Mesendoderm (in vitro differentiated cells): ENCODE results near the gene ERRFI1.

ENCODE experiments used
- DNase-seq: peaks from one replicate; pipeline ENCODE4 v3.0.0; 2013
- H2AK5ac ChIP-seq: 2 replicates; pipeline ENCODE4 v1.6.1; 2013; ENCODE audit warnings: low read length, inconsistent platforms
- H2BK120ac ChIP-seq: 2 replicates; pipeline ENCODE4 v1.6.1; 2013; ENCODE audit warnings: low read depth, mild to moderate bottlenecking, low read length, moderate library complexity, mixed read lengths
- H2BK15ac ChIP-seq: replicated peaks from 2 replicates; pipeline ENCODE4 v1.6.1; 2013; ENCODE audit warnings: low read depth, mild to moderate bottlenecking, moderate library complexity
- H2BK5ac ChIP-seq: 2 replicates; pipeline ENCODE4 v1.6.1; 2013; ENCODE audit warnings: low read length, inconsistent platforms
- H3K18ac ChIP-seq: 2 replicates; pipeline ENCODE4 v1.6.1; 2013; ENCODE audit warnings: mild to moderate bottlenecking, low read length, mixed read lengths
- H3K23ac ChIP-seq: one replicate; pipeline ENCODE4 v1.6.1; 2013; ENCODE audit warnings: low read length
- H3K27ac ChIP-seq: 2 replicates; pipeline ENCODE4 v1.5.1; 2013; ENCODE audit warnings: low read depth, mild to moderate bottlenecking, inconsistent platforms, low read length, moderate library complexity
- H3K27me3 ChIP-seq: 2 replicates; pipeline ENCODE4 v1.6.1; 2013; ENCODE audit warnings: low read length, control low read depth, mild to moderate bottlenecking, inconsistent platforms; ENCODE audit not compliant: insufficient read depth, poor library complexity
- H3K36me3 ChIP-seq: 2 replicates; pipeline ENCODE4 v1.6.1; 2013; ENCODE audit warnings: low read length, inconsistent platforms; ENCODE audit not compliant: control insufficient read depth, insufficient read depth
- H3K4ac ChIP-seq: one replicate; pipeline ENCODE4 v1.6.1; 2013; ENCODE audit warnings: low read depth, mild to moderate bottlenecking, low read length, moderate library complexity
- H3K4me1 ChIP-seq: 2 replicates; pipeline ENCODE4 v1.6.1; 2013; ENCODE audit warnings: low read depth, low read length, inconsistent platforms; ENCODE audit not compliant: control insufficient read depth
- H3K4me2 ChIP-seq: 2 replicates; pipeline ENCODE4 v1.6.1; 2013; ENCODE audit warnings: low read length
- H3K4me3 ChIP-seq: 2 replicates; pipeline ENCODE4 v1.5.1; 2013; ENCODE audit warnings: mild to moderate bottlenecking, low read length
- H3K56ac ChIP-seq: one replicate; pipeline ENCODE4 v1.6.1; 2013; ENCODE audit warnings: low read length
- H3K79me1 ChIP-seq: 2 replicates; pipeline ENCODE4 v1.6.1; 2013; ENCODE audit warnings: low read length, inconsistent platforms
- H3K79me2 ChIP-seq: 2 replicates; pipeline ENCODE4 v1.6.1; 2013; ENCODE audit warnings: mild to moderate bottlenecking, low read length; ENCODE audit not compliant: control insufficient read depth, insufficient read depth
- H3K9ac ChIP-seq: 2 replicates; pipeline ENCODE4 v1.6.1; 2013; ENCODE audit warnings: low read length, inconsistent platforms
- H4K5ac ChIP-seq: one replicate; pipeline ENCODE4 v1.6.1; 2013; ENCODE audit warnings: low read length
- H4K8ac ChIP-seq: one replicate; pipeline ENCODE4 v1.6.1; 2013; ENCODE audit warnings: low read depth, mild to moderate bottlenecking, control low read depth, low read length, moderate library complexity
- WGBS: extraction: QIAGEN DNeasy Blood & Tissue Kit; methylation state at CpG from one replicate; pipeline ENCODE4 v1.1.7; 2013; ENCODE audit warnings: low lambda C conversion rate, missing lambda C conversion rate; ENCODE audit not compliant: insufficient coverage; ENCODE audit errors: extremely low coverage; 5-methylcytosine and 5-hydroxymethylcytosine counted together

The ERRFI1 gene

DNA sequence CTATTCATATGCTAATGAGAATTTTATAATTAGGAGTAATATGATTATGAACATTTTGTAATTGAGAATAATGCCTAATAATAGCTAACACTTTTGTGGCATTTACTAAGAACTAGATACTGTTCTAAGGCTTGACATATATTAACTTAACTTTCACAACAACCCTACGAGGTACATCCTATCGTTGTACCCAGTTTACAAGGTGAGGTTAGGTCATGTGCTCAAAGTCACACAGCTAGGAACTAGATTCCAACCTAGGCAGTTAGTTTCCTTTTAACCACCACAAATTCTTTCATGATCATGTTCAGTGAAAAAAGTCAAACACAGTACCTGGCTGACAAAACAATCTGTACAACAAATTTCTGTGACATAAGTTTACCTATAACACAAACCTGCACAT is 13.0 kb upstream of the ERRFI1 start:
- no peaks in the 10 kb centered on the region for H3K27me3 ChIP-seq
- H3K36me3 ChIP-seq, result no peaks in the 10 kb centered on the region
- H3K27ac ChIP-seq, result no peak overlapping the region
- H2BK5ac ChIP-seq, result no peak overlapping the region
- H4K8ac ChIP-seq, result no peak overlapping the region
- H3K4me3 ChIP-seq, result no peak overlapping the region
- no peak overlapping the region for H2AK5ac ChIP-seq
- H3K18ac ChIP-seq, result no peak overlapping the region
- no peak overlapping the region for H3K23ac ChIP-seq
- H3K56ac ChIP-seq, result no peak overlapping the region
- no peaks in the 10 kb centered on the region for H3K79me1 ChIP-seq
- no peak overlapping the region for H3K9ac ChIP-seq
- H3K79me2 ChIP-seq, result no peaks in the 10 kb centered on the region
- no peak overlapping the region for H2BK120ac ChIP-seq
- no peaks in the 10 kb centered on the region for H3K4me1 ChIP-seq
- no peak for DNase-seq
- no peak overlapping the region for H4K5ac ChIP-seq
- H3K4me2 ChIP-seq, result no peak overlapping the region
- no peak overlapping the region for H2BK15ac ChIP-seq
- no peak overlapping the region for H3K4ac ChIP-seq
- no CpG with 5 or more reads among the region's 2 CpGs for WGBS

DNA sequence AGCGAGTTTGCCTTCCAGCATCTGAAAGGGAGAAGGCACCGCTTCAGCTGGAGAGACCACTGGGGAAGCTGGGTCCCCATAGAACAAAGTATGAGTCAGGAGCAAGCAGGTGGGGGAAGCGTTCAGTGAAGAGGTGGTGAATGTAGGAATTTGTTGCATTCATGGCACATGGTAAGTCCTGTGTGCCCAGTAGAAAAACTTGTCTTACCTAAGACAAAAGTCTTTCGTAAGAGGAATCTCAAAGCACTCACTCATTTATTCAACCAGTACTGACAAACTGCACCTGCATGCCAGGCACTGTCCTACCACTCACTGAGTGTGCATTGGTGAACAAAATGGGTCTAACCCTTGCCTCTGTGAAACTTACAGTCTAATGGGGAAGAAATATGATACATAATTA is 9.2 kb upstream of the ERRFI1 start:
- Histone ChIP-seq H2BK120ac (no peak overlapping the region), H3K79me2 (no peaks in the 10 kb centered on the region), H3K4me2 (no peak overlapping the region), H3K9ac (no peak overlapping the region), H2BK5ac (no peak overlapping the region), H3K23ac (no peak overlapping the region), H2BK15ac (no peak overlapping the region), H3K4me1 (no peaks in the 10 kb centered on the region), H3K4me3 (no peak overlapping the region), H3K79me1 (no peaks in the 10 kb centered on the region), H3K56ac (no peak overlapping the region), H3K27me3 (no peaks in the 10 kb centered on the region), H3K27ac (no peak overlapping the region), H4K8ac (no peak overlapping the region), H4K5ac (no peak overlapping the region), H3K18ac (no peak overlapping the region), H2AK5ac (no peak overlapping the region), H3K4ac (no peak overlapping the region), H3K36me3 (no peaks in the 10 kb centered on the region)
- no CpG with 5 or more reads among the region's 4 CpGs for WGBS
- DNase-seq, result no peak

DNA sequence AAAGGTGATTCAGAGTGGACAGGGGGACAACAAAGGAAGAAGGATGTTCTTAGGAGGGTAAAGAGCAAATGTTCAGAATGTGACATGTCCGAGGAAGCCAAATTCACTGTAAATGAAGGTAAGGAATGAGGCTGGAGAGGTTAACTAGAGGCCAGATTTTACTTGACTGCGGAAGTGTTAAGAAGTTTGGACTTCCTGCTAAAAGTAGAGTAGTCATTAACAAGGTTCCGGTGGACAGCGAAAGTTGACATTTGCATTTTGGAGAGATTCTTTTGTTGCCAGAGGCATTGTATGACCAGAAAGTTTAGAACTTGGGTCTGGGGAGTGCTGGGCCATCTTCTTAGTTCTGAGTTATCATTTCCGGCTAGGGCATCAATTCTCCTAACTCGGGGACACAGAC is 7.2 kb upstream of the ERRFI1 start:
- no peak for DNase-seq
- no peak overlapping the region for H3K56ac ChIP-seq
- no peak overlapping the region for H3K4me3 ChIP-seq
- H2BK5ac ChIP-seq, result no peak overlapping the region
- no peaks in the 10 kb centered on the region for H3K79me1 ChIP-seq
- no CpG with 5 or more reads among the region's 6 CpGs for WGBS
- H3K23ac ChIP-seq, result no peak overlapping the region
- no peak overlapping the region for H3K9ac ChIP-seq
- H2BK15ac ChIP-seq, result no peak overlapping the region
- H4K8ac ChIP-seq, result no peak overlapping the region
- H3K18ac ChIP-seq, result no peak overlapping the region
- H3K27me3 ChIP-seq, result no peaks in the 10 kb centered on the region
- H3K4me2 ChIP-seq, result no peak overlapping the region
- H3K36me3 ChIP-seq, result no peaks in the 10 kb centered on the region
- no peak overlapping the region for H2AK5ac ChIP-seq
- no peaks in the 10 kb centered on the region for H3K79me2 ChIP-seq
- no peak overlapping the region for H4K5ac ChIP-seq
- no peak overlapping the region for H2BK120ac ChIP-seq
- H3K4ac ChIP-seq, result no peak overlapping the region
- no peaks in the 10 kb centered on the region for H3K4me1 ChIP-seq
- no peak overlapping the region for H3K27ac ChIP-seq

DNA sequence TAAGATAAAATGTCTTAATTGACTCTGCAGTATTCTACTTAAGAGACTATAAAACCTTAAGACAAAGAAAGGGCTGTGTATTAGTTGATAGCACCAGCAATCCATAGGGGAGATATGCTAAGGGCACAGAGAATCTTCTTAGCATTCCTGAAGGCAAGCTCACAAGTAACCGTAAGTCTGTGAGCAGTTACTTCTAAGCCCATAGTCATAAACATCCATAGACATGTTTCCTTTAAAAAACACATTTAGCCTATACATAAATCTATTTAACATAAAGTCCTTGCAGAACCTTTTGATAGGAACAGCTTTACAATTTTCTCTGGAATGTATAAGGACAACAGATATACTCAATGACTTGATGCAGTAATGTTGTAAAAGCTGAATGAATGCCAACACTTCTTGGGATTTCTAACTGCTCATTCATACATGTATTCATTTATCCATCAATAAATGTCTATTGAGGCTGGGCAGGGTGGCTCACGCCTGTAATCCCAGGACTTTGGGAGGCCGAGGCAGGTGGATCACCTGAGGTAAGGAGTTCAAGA is 6.3 kb upstream of the ERRFI1 start:
- H3K56ac ChIP-seq, result no peak overlapping the region
- H2AK5ac ChIP-seq, result no peak overlapping the region
- no peak overlapping the region for H3K23ac ChIP-seq
- no peaks in the 10 kb centered on the region for H3K79me2 ChIP-seq
- H3K27ac ChIP-seq, result no peak overlapping the region
- WGBS, result no CpG with 5 or more reads among the region's 3 CpGs
- no peaks in the 10 kb centered on the region for H3K27me3 ChIP-seq
- no peak overlapping the region for H2BK15ac ChIP-seq
- H3K36me3 ChIP-seq, result no peaks in the 10 kb centered on the region
- no peak overlapping the region for H4K5ac ChIP-seq
- H4K8ac ChIP-seq, result no peak overlapping the region
- no peak overlapping the region for H3K18ac ChIP-seq
- H2BK5ac ChIP-seq, result no peak overlapping the region
- no peaks in the 10 kb centered on the region for H3K79me1 ChIP-seq
- no peak for DNase-seq
- H3K4me1 ChIP-seq, result no peaks in the 10 kb centered on the region
- H3K9ac ChIP-seq, result no peak overlapping the region
- no peak overlapping the region for H3K4ac ChIP-seq
- H3K4me3 ChIP-seq, result no peak overlapping the region
- no peak overlapping the region for H2BK120ac ChIP-seq
- no peak overlapping the region for H3K4me2 ChIP-seq

DNA sequence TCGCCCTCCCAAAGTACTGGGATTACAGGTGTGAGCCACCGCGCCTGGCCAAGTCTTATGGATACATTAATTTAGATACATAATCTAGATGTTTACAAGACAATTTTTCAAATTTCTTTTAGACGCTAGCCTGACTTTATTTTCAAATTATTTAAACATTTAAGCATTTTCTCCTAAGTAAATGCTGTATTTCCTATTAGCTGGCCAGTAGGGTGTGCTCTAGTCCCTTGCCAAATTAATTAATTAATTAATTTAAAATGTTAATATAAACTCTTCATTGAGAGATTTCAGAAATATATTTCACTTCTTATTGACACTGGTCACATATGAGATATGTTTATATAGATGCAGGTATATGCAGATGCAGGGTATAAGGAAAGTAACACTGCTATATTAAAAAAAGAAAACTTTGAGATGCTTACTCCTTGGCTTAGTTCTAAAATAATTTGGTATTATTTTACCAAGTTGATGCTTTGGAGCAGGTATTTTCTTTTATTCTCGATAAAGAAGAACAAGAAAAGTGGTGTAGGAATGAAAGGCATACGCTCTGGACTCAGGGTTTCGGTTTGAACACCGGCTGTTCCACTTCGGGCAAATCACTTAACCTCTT is 5.2 kb upstream of the ERRFI1 start:
- Histone ChIP-seq H3K4me1 (peaks cover 5% of the 10 kb centered on the region), H3K79me1 (no peaks in the 10 kb centered on the region), H2BK120ac (no peak overlapping the region), H3K4me2 (no peak overlapping the region), H3K4ac (no peak overlapping the region), H4K5ac (no peak overlapping the region), H3K27me3 (no peaks in the 10 kb centered on the region), H3K27ac (no peak overlapping the region), H3K79me2 (no peaks in the 10 kb centered on the region), H2BK15ac (no peak overlapping the region), H3K56ac (no peak overlapping the region), H4K8ac (no peak overlapping the region), H2BK5ac (no peak overlapping the region), H3K4me3 (no peak overlapping the region), H3K36me3 (no peaks in the 10 kb centered on the region), H3K9ac (no peak overlapping the region), H3K23ac (no peak overlapping the region), H3K18ac (no peak overlapping the region), H2AK5ac (no peak overlapping the region)
- no peak for DNase-seq
- WGBS, result no CpG with 5 or more reads among the region's 9 CpGs

DNA sequence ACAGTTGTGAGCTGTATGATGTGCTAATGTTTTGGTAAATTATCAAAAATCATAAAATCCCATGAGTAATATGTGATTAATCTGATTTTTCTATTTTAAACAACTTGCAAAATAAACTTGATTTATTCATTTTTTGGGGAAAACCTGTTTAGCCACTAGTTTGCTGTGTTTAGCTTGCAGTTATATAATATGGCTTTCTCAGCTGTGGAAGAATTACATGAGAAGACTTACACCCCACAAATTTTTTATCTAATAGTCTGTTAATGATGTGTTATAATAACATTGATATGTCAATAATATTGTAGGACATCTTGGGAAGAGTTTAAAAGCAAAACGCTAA is 2.4 kb upstream of the ERRFI1 start:
- H3K27ac ChIP-seq, result no peak overlapping the region
- no peak overlapping the region for H2BK120ac ChIP-seq
- peaks cover 23% of the 10 kb centered on the region for H3K79me2 ChIP-seq
- H2BK5ac ChIP-seq, result no peak overlapping the region
- no peak overlapping the region for H3K4me3 ChIP-seq
- H3K27me3 ChIP-seq, result no peaks in the 10 kb centered on the region
- H3K18ac ChIP-seq, result no peak overlapping the region
- H2BK15ac ChIP-seq, result no peak overlapping the region
- peaks cover 7% of the 10 kb centered on the region for H3K4me1 ChIP-seq
- H3K36me3 ChIP-seq, result no peaks in the 10 kb centered on the region
- no CpG with 5 or more reads among the region's 1 CpG for WGBS
- no peak overlapping the region for H4K5ac ChIP-seq
- H3K9ac ChIP-seq, result no peak overlapping the region
- DNase-seq, result no peak
- no peaks in the 10 kb centered on the region for H3K79me1 ChIP-seq
- H3K56ac ChIP-seq, result no peak overlapping the region
- no peak overlapping the region for H3K4ac ChIP-seq
- no peak overlapping the region for H4K8ac ChIP-seq
- no peak overlapping the region for H2AK5ac ChIP-seq
- H3K23ac ChIP-seq, result no peak overlapping the region
- no peak overlapping the region for H3K4me2 ChIP-seq
